GM04504 (cell line): ENCODE data around the gene DNAJB5.
A peak's percentile ranks its signal among the peaks of the same experiment; 100 is the strongest.
"Not testable (repeated sequence)": the region's sequence is repeated elsewhere in the genome, so short reads cannot be mapped to it uniquely, and the experiment has no call there.

Experiments
- DNase-seq: peaks from one replicate; pipeline ENCODE4 v3.0.0-alpha.2; 2012; ENCODE audit warnings: low read depth

Gene DNAJB5

DNA sequence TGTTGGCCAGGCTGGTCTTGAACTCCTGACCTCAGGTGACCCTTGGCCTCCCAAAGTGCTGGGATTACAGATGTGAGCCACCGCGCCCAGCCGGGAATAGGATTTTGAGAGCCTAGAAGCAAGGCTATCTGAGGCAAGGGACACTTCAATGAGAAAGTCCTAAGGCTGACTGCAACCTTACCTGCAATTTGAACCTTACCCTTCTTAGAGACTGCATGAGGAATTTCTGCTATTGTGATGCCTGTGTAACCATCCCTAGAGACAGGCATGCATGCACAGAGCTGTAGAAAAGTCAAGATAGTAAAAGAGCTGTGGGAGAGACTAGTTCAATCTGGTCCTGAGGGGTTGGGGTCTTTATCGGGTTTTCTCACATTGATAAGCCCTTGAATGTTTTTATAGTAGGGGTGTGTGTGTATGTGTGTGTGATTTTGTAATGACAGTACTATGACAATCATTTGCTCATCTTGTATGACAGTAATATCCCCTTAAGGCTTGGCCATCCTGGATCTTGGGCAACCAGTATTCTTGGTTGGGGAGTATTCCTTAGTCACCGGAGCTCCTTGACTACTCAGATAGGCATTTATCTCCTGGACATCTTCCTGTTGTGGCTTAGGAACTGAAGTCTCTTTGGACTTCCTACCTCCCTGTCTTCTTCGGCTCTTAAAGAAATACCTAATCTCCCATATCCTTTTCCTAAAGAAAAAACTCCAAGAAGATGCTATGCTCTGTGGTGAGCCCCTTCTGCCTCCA, 11.2 kb downstream of the DNAJB5 start:
- peak; percentile 60 for DNase-seq

DNA sequence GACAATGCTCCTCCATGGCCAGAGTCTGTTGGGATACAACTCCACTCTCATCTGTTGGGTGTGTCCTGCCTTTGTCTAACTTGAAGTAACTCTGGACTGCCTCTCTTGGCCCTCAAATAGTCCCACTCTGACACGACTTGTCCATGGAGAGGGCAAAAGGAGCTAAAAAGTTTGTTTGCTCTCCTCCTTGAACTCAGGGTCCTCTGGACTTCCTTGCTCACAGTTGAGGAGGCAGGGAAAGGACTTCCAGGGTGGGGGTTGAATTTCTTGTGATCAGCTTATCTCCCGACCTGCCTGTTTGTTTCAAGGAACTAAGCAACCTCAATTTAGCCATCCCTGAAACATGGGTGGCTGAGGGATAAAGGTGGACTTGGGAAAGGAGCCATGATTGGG, 11.7 kb downstream of the DNAJB5 start:
- no peak for DNase-seq

DNA sequence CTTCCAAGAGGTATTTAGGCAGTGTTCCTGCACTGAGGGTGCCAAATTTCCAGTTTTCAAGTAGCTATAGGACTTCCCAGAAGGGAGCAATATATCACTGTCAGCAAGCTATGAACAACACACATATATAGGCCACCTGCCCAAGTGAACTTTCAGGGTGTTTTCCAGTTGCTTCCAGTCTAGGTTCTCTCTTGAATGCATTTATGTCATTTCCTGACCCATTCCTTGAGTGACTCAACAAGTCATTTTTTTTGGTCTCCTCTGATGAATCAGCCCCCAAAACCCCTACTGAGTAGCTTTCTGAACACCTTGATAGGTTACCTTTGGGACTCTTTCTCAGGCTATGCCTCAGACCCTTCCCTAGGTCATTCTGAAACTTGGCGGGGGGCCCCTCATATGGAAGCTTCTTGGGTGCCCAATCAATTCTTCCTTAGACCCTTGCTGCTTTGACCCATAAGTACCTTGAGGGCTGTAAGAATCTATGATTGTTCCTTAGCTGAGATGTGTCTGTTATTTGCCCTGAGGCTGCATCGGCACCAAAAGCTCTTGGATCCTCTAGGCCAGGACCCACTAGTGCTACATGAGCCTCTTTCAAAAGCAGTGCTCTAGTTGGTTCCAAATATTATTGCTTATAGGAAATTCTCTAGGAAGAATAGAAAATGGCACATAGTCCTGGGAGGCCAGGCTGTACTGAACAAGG, 12.4 kb downstream of the DNAJB5 start:
- no peak for DNase-seq

DNA sequence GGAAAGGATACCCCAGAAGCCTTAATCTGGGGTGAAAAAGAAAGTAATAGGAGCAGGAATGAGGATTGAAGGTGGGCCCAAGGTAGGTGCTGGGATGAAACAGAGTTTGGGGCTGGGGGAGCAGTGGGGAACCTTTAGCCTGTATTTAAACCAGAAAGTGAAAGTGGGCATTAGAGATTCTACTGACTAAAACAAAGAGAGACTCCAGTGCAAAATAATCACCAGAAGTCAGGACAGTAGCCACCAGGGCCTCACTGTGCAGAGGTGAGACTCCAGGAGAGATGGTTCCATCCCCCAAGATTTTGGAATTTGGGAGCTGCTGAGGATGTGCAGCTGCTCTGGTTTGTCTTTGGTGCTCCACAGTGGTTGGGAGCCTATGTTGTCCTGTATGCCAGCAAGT, 13.1 kb downstream of the DNAJB5 start:
- no peak for DNase-seq

DNA sequence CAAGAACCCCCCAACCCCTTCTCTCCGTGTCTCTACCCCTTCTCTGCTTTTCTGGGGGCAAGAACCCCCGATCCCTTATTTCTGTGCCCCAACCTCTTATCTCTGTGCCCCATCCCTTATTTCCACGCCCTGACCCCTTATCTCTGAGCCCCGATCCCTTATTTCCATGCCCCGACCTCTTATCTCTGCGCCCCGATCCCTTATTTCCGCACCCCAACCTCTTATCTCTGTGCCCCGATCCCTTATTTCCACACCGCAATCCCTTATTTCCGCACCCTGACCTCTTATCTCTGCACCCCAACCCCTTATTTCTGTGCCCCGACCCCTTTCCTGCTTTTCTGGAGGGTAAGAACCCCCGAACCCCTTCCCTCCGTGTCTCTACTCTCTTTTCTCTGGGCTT, 14.8 kb downstream of the DNAJB5 start:
- DNase-seq: not testable (repeated sequence)

DNA sequence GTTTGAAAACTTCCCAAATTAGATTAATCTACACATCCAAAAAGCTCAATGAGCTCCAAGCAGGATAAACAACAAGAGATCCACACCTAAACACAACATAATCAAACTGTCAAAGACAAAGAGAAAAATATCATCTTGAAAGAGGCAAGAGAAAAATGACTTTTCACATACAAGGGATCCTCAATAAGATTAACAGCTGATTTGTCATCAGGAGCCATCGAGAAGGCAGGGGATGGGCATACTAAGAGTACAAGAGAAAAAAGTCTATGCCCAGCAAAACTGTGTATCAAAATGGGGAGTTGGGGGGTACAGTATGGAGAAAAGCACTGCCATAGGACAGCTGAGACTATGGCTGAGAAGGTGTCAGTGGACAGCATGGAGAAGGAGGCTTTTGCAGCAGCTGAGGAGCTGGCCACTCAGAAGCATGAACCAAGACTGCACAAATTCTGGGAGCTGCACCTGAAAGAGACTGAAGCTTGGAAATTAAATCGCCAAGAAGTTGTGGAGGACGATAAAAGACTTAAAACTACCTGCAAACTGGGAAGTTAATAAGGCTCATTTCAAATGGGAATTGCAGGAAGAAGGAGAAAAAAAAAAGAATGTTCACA, 20.9 kb downstream of the DNAJB5 start:
- DNase-seq: no peak

DNA sequence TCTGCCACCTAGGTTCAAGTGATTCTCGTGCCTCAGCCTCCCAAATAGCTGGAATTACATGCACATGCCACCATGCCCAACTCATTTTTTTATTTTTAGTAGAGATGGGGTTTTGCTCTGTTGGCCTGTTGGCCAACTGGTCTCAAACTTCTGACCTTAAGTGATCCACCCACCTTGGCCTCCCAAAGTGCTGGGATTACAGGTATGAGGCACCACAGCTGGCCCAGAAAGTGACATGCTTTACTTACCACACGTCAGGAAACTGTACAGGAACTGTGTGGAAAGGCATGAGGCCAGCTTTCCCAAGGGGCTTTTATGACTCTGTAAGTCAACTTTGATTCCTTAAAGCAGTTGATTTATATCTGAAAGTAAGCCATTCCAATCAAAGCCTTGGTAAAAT, 25.0 kb downstream of the DNAJB5 start:
- DNase-seq: no peak

DNA sequence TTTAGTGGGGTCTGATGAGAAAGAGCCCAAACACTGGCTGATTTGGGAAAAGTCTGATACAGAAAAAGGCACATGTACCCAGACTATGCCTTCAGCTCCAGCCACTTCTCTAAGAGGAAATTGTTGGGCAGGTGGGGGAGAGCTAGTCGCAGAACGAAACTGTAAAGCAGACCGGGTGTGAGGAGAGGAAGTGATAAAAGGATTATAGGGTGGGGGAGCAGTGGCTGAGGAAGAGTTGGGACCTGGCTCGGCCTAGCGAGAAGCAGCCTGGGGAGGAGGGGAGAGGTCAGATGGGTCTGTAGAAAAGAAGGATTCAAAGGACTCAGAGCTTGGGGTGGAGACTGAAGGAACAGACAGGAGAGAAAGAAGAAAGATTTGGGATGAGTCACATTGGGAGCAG, 33.9 kb downstream of the DNAJB5 start:
- not testable (repeated sequence) for DNase-seq

DNA sequence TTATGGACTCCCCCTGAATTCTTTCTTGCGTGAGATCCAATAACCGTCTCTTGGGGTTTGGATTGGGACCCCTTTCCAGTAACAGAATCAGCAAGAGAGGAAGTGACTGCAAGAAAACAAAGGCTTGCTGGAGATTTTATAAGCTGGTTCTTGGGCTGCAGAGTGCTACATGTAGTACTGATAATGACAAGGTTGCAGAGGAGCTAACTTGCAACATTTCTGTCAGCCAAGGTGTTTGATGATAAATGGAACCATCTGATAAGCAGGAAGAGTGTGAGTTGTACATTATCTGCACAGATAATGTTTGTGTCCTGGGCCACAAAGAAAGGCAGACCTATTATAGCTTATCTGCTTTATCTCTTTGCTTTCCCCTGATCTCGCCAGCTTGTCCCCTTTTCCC, 37.1 kb downstream of the DNAJB5 start:
- no peak for DNase-seq

DNA sequence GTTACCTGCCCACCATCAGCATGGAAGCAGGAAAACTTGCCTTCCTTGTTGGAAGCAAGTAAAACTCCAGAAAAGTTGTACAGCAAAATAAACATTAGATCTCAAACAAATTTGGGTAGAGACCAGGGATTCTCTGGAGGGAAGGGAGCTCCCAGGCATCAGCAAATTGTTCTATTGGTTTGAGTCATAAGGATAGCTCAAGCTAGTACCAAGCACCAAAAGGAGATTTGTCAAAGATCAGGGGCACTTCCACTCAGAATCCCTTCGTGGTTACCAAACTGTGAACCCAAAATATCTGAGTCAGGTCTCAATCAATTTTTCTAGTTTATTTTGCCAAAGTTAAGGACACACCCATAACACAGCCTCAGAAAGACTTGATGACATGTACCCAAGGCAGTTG, 37.8 kb downstream of the DNAJB5 start:
- no peak for DNase-seq

DNA sequence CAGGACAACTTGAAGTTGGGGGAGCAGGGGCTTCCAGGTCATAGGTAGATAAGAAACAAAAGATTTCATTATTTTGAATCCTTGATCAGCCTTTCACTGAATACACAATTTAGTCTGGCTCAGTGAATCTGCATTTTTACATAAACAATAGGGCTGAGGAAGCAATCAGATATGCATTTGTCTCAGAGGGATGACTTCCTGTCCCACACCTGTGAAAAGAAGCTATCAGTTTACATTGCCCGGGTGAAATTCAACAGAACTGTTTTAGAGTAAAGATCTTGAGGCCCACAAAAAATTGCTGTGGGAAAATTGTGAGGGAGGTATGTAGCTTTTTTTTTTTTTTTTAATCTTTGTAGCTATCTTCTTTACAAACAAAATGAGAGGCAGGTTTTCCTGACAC, 38.3 kb downstream of the DNAJB5 start:
- no peak for DNase-seq

DNA sequence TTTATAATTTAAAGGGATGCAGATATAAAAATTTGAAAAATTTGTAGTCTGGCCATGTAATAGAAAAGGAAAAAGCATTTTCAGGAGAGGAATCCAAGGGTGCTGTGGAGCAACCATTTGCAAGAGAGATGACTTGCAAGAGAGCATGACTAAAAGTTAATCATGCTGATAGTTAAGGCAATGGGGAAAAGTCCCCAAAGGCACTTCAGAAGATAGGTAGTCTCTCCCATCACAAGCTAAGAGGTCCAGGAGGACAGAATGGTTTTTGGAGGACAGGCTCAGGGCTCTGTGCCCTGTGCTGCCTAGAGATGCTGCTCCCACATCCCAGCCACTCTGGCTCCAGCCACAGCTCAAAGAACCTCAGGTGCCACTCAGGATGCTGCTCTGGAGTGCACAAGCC, 38.8 kb downstream of the DNAJB5 start:
- DNase-seq: no peak

DNA sequence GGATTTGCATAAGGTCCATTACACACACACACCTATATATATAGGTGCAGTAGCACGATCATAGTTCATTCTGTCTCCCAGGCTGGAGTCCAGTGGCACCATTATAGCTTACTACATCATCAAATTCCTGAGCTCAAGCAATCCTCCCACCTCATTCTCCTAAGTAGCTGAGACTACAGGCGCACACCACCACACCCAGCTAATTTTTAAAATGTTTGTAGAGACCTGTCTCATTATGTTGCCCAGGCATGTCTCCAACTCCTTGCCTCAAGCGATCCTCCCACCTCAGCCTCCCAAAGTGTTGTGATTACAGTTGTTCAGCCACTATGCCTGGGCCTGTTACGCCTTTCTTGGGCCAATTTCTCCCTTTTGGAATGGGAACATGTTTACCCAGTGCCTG, 39.7 kb downstream of the DNAJB5 start:
- DNase-seq: no peak

DNA sequence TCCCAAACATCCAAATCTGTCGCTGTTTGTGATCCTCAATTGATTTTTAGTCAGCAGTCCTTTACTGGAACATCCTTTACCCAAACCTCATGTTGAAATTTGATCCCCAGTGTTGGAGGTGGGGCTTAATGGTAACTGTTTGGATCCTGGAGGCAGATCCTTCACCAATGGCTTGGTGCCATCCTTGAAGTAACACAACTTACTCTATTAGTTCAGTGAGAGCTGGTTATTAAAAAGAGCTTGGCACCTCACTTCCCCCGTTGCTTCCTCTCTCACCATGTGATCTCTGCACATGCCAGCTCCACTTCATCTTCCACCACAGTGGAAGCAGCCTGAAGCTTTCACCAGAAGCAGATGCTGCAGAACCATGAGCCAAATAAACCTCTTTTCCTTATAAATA, 40.3 kb downstream of the DNAJB5 start:
- no peak for DNase-seq

DNA sequence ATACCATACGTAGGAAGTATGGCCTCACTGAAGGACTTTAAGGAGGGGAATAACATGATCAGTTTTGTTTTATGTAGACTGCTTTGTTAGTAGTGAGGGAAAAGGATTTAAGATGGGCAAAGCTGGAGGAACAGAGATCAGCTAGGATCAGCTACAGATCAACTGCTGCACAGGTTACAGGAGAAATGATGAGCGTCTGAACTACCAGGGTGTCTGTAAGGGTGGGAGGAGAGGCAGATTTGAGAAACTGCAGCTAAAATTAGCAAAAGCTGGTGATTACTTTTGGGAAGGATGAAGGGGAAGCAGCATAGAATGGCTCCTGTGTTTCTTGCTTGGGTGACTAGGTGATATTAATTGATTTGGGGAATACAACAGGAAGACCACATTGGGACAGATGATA, 43.6 kb downstream of the DNAJB5 start:
- DNase-seq: no peak

DNA sequence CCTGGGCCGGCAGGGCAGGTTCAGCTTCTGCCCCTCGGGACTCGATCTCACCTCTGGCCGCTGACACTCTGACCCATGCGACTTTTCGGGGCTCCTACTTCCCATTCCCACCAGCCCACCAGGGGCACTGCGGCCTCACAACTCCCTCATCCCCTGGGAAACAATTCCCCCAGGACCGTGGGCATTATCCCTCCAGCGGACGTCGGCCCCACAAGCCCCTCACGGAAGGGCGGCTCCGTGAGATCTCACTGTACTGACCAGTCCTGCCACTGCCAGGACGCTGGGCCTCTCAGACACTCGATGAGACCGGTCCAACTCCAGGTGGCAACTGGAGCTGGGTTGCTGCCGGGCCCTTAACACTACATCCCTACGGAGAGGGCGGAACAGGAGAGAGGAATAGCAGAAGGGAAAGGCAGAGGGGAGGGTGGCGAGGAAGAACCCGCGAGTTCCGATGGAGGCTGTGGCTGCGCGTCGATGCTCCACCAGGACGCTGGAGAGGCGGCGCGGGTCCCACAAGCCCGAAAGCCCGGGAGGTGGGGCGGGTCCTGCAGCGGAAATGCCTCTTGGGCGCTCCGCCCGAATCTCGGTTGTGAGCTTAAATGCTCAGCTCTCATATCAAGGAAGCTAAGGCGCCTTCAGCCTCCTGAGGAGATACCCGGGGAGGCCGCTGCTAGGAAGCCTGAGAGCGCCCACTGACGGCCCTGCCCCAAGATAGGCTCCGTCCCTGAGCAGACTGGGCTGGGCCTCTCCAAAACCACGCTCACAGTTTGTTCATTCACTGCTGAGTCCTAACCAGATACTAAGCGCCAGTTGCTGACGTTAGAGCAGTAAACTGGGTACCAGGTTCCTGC, 46.5 kb downstream of the DNAJB5 start:
- no peak for DNase-seq

DNA sequence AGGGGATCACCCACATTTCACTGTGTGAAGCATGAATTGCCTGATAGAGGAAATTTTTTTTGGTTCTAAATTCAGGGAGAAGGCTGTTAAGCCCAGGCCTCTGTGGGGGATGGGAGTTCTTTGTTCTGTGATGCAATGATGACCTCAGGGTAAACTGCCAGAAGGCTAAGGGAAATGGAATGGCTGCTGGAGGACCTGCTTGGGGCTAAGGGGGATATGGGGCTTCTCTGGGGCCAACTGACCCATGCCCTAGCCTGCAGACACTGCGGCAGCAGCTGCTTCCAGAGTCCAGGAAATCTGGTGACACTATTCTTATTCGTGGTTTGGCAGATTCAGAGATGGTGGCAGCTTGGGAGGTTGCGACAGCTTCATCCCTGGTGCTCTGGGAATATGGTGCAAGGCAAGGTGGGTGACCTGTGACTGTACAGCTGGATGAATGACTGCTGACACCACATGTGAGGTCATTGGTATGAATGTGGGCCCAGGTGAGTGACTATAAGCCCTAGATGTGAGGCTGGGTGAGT, 52.6 kb downstream of the DNAJB5 start:
- DNase-seq: no peak

DNA sequence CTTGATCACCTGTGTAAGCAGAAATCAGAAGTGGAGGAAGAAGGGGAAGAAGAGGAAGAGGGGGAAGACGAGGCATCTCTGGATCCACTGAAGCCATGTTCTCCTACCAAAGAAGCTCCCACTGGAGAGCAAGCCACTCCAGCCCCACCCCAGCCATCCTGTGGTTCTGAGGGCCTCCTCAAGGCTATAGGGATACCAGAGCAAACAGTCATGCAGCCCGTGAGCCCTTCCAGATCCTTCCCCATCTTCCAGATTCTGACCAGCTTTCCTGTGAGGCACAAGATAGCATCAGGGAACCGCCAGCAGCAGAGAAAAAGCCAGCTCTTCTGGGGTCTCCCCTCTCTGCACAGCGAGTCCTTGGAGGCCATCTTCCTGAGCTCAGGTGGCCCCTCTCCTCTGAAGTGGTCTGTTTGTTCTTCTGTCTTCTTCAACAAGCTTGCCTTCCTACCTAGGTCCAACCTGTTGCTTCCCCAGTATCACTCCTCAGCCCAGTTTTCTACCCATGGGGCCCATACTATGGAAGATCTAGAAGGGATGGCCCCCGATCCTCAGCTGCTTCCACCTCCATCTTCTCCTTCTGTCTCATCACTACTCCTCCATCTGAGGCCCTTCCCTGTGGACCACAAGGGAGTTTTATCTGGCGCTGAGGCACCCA, 53.5 kb downstream of the DNAJB5 start:
- no peak for DNase-seq

DNA sequence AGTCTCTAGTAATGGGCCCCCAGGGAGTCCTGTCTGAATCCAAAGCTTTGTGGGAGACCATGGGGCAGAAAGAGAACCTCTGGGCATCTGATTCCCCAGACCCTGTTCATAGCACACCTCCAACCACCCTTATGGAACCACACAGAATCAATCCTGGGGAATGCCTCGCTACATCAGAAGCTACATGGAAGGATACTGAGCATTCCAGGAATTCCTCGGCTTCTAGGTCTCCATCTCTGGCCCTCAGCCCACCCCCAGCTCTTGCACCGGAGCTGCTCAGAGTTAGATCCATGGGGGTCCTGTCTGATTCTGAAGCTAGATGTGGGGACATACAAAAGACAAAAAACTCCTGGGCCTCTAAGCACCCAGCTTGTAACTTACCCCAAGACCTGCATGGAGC, 54.5 kb downstream of the DNAJB5 start:
- no peak for DNase-seq
